ENCODE results near the gene CDK19.
"Not testable (repeated sequence)": the region's sequence is repeated elsewhere in the genome, so short reads cannot be mapped to it uniquely, and the experiment has no call there.

CDK19 gene

GRCh38 chr6:110617057-110617456, 198.2 kb downstream of the CDK19 start:
- no peak for DNase-seq

- DNase-seq, result no peak
Observed at GRCh38 chr6:110615722-110616121, 199.5 kb downstream of the CDK19 start.

- DNase-seq, result no peak
Observed at GRCh38 chr6:110614586-110614985, 200.7 kb downstream of the CDK19 start.

- DNase-seq, result no peak
Observed at GRCh38 chr6:110614106-110614505, 201.2 kb downstream of the CDK19 start.

- no peak for DNase-seq
Observed at GRCh38 chr6:110613356-110613755, 201.9 kb downstream of the CDK19 start.

- no peak for DNase-seq
Observed at GRCh38 chr6:110612298-110612697, 203.0 kb downstream of the CDK19 start.

GRCh38 chr6:110609101-110609500, 206.2 kb downstream of the CDK19 start:
- no peak for DNase-seq

- no peak for DNase-seq
Observed at GRCh38 chr6:110608151-110608550, 207.1 kb downstream of the CDK19 start.

GRCh38 chr6:110606151-110606550, 209.1 kb downstream of the CDK19 start:
- no peak for DNase-seq

GRCh38 chr6:110600640-110601039, 214.6 kb downstream of the CDK19 start:
- not testable (repeated sequence) for DNase-seq

- no peak for DNase-seq
Observed at GRCh38 chr6:110597761-110598160, 217.5 kb downstream of the CDK19 start.

GRCh38 chr6:110596354-110596753, 218.9 kb downstream of the CDK19 start:
- DNase-seq, result no peak

- no peak for DNase-seq
Observed at GRCh38 chr6:110595112-110595511, 220.2 kb downstream of the CDK19 start.

- DNase-seq, result no peak
Observed at GRCh38 chr6:110593637-110594036, 221.6 kb downstream of the CDK19 start.

GRCh38 chr6:110592765-110593164, 222.5 kb downstream of the CDK19 start:
- DNase-seq, result no peak

- peak; percentile 58 for DNase-seq
Observed at GRCh38 chr6:110590821-110591351, 224.4 kb downstream of the CDK19 start.

- no peak for DNase-seq
Observed at GRCh38 chr6:110589865-110590513, 225.3 kb downstream of the CDK19 start.

GRCh38 chr6:110587328-110587727, 227.9 kb downstream of the CDK19 start:
- no peak for DNase-seq

GRCh38 chr6:110581679-110582078, 233.6 kb downstream of the CDK19 start:
- no peak for DNase-seq

- DNase-seq, result not testable (repeated sequence)
Observed at GRCh38 chr6:110577596-110578167, 237.6 kb downstream of the CDK19 start.

GRCh38 chr6:110575925-110576463, 239.3 kb downstream of the CDK19 start:
- DNase-seq, result no peak

- no peak for DNase-seq
Observed at GRCh38 chr6:110574817-110575216, 240.5 kb downstream of the CDK19 start.

GRCh38 chr6:110573537-110573936, 241.7 kb downstream of the CDK19 start:
- DNase-seq, result no peak

GRCh38 chr6:110573136-110573535, 242.1 kb downstream of the CDK19 start:
- no peak for DNase-seq

All from HCEC 1CT (cell line).